GM19468 (cell line): Measurements from ENCODE around the gene GRIN1.

Experiments used
- ATAC-seq: cut with Tn5 transposase; IDR thresholded peaks from one replicate; pipeline ENCODE4 v1.9.1; 2021; ENCODE audit warnings: mild to moderate bottlenecking, moderate library complexity, moderate number of reproducible peaks; ENCODE audit not compliant: unreplicated experiment; ENCODE audit errors: extremely low read depth

The GRIN1 gene

GRCh38 chr9:137138722-137139467 lies at the start of gene GRIN1:
Gene GRIN1 (plus strand): TSS chr9:137139154. CDS start chr9:137139487, 333 bp downstream.
- ATAC-seq = no peak

- ATAC-seq = no peak
These were observed 49.6 kb upstream of the GRIN1 start for GRCh38 chr9:137089232-137089947.

- no peak for ATAC-seq
These were observed 43.1 kb upstream of the GRIN1 start for GRCh38 chr9:137095664-137096517.

DNA sequence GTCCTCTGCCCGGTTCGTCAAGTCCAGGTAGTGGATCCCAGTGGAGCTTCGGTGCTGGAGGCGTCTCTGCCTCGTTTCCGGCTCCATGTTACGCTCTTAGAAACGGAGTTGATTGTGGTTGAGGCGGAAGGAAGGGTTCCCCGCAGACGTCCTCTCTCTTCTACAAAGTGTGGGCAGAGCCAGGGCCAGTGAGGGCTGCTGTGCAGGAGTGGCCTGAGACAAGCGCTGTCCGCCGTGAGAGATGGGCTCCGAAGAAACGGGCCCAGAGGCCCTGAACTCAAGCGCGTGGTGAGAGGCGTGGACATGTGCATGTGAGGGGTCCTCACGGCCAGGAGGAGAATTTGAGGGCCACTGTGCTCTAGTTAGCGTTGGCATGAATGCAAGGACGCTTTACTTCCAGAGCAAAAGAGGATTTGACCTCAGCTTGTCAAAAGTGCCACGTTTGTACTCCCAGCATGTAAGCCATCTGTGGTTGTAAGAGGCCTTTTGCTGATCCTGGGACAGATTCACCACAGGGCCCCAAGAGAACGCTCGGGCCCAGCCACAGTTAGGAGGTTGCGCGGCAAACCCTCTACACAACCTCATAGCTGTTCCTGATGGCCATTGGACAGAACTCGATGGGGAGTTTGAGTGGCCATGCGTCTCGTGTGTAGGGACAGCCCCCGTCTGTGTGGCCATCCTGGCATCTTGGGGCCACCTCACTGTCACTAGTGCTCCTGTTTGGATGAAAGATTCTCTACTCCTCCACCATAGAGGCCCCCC lies 42.0 kb upstream of the GRIN1 start:
- no peak for ATAC-seq

DNA sequence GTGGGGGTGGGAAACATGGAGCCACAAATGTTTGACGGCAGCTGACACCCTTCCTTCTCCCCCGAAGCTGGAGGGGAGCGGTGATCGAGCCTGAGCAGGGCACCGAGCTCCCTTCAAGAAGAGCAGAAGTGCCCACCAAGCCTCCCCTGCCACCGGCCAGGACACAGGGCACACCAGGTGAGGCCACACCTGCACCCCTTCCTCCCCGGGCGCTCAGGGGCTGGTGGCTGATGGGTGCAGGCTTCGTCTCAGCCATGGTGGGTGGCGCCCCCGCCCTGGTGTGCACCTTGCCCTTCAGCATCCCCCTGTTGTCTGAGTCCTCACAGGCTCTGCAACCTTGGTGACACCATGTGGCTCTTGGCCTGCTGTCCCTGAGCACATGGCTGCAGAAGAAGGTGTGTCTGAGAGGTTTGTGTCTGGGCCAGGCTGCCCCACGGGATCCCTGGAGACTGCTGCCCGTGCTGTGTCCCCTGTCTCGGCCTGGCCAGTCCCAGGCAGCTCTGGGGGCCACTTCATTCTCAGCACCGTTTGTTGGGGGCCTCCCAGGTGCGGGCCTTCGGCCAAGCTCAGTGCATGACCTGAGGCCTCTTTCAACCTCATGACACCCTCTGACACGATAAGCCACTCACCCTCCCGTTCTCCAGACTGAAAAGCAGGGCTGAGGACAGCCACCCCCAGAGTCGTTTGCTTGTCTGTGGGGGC lies 41.0 kb upstream of the GRIN1 start:
- ATAC-seq = no peak

- no peak for ATAC-seq
These were observed 39.7 kb upstream of the GRIN1 start for GRCh38 chr9:137099231-137099630.

- no peak for ATAC-seq
These were observed 35.6 kb upstream of the GRIN1 start for GRCh38 chr9:137103206-137103999.

GRCh38 chr9:137105814-137106661 lies 32.9 kb upstream of the GRIN1 start:
- no peak for ATAC-seq

GRCh38 chr9:137106662-137107250 lies 32.2 kb upstream of the GRIN1 start:
- ATAC-seq = no peak

GRCh38 chr9:137107312-137107921 lies 31.5 kb upstream of the GRIN1 start:
- no peak for ATAC-seq

DNA sequence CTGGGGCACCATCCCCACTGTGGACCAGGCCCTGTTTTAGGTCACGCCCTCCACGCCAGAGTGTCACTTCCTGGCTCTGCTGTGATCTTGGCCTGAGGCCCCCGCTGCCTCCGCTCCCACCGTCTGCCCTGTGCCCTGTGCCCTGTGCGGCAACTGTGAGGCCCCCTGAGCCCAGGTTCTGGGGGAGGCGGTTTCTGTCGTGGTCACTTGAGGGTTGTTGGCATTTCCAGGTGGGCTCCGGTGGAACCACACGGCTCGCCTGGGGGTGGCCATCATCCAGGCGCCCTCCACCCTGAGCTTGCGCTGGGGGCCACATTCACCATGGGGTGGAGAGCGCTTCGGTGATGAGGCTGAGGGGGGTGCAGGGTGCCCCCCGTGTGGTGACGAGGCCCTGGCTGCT lies 31.0 kb upstream of the GRIN1 start:
- ATAC-seq = no peak

DNA sequence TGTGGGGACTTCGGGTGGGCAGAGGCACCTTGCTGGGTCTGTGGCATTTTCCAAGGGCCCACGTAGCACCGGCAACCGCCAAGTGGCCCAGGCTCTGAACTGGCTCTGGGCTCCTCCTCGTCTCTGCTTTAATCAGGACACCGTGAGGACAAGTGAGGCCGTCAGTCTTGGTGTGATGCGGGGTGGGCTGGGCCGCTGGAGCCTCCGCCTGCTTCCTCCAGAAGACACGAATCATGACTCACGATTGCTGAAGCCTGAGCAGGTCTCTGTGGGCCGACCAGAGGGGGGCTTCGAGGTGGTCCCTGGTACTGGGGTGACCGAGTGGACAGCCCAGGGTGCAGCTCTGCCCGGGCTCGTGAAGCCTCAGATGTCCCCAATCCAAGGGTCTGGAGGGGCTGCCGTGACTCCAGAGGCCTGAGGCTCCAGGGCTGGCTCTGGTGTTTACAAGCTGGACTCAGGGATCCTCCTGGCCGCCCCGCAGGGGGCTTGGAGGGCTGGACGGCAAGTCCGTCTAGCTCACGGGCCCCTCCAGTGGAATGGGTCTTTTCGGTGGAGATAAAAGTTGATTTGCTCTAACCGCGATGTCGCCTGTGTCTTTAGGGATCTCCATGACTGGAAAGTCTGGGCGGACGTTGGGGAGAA lies 30.2 kb upstream of the GRIN1 start:
- no peak for ATAC-seq

DNA sequence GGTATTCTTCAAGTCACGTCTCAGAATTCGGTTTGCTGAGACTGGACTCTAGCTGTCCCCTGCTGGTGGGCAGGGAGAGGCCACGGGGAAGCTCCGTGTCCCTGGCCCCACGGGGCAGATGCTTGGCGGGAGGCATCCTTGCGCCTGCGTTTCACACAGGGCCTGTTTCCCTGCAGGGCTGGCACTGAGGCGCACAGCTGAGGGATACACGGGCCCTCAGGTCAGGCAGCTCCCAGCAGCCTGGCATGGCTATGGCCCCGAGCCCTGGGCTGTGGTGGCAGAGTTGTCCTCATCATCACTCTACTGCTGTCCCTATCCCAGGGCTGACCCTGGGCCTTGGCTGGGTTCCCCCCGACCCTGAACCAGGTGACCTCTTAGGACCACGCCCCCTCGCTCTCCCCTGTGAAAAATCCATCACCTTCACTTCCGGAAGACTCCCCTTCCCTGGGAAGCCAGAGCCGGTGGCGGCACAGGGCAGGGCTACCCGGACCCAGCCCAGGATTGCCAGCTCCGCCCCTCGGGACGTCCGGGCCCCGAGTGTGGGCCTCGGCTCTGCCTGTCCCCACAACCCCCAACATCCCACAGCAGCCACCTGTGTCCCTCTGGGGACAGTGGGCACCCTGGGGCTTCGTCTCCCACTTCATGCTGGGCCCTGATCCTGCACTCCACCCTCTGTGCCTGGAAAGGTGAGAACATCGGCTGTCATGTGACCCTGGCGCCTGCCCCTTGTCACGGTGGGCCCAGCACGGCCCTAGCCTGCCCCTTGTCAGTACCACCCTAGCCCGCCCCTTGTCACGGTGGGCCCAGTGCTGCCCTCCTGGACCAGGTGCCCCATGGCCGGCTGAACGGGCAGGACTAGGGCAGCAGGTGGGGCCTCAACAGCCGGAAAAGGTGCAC lies 29.5 kb upstream of the GRIN1 start:
- ATAC-seq = no peak

DNA sequence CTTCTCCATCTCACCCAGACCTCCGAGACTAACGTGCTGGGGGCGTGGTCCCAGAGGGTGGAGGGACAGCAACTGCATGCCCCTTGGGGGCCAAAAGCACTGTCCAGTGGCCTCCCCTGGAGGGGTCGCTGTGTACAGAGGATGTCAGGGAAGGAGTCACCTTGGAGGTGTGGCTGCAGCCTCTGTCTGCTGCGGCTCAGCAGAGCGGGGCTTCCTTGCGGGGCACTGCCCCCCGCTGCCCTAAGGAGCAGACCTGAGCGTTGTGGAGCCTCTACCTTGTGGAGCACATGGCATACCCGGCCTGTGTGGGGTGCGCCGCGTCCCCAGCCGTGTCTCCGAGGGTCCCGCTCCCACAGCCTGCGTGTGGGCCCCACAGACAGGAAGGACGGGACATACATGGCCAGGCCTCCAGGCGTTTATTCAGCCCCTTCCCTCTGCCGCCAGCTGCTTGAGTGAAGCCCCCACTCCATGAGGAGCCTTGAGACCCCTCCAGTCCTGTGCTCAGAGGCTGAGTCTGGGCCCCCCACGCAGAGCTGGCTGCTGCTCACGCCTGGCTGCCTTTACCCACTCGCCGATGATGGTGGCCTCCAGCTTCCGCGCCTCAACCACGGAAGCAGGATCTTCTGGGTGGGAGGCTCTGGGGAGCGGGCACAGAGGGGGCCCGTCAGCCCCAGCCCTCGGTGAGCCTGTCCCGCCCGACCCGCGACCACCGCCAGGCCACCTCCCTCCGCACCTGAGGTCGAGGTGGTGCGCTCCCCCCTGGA lies 28.6 kb upstream of the GRIN1 start:
- ATAC-seq = no peak
